Lower lobe of right lung (tissue), 2 donors: ENCODE data around the gene AP3S1. TPM values are rescaled to one million over a fixed set of nuclear protein-coding genes. Genes with fewer than 3 reads are reported as not detected.
"Not testable (repeated sequence)": the region's sequence is repeated elsewhere in the genome, so short reads cannot be mapped to it uniquely, and the experiment has no call there.

Experiments
- ATAC-seq, 2 donors: fragments of 200-7000 bp; cut with Tn5 transposase; one replicate each; pipeline ENCODE4 v1.9.1; 2020 to 2022; ENCODE audit warnings: mild to moderate bottlenecking in 2 of 2, moderate library complexity in 2 of 2
- DNase-seq: peaks from one replicate; pipeline ENCODE4 v3.0.0-alpha.2; 2020
- H3K27ac ChIP-seq: fragments of 200-600 bp; one replicate; pipeline ENCODE4 v1.8.0; 2022
- H3K27me3 ChIP-seq: fragments of 200-600 bp; one replicate; pipeline ENCODE4 v1.8.0; 2022; ENCODE audit warnings: low read depth
- H3K36me3 ChIP-seq: fragments of 200-600 bp; one replicate; pipeline ENCODE4 v1.8.0; 2022; ENCODE audit warnings: mild to moderate bottlenecking
- H3K4me1 ChIP-seq: fragments of 200-600 bp; one replicate; pipeline ENCODE4 v1.8.0; 2022
- H3K4me3 ChIP-seq: fragments of 200-600 bp; one replicate; pipeline ENCODE4 v1.8.0; 2022; ENCODE audit warnings: mild to moderate bottlenecking
- H3K9me3 ChIP-seq: fragments of 200-600 bp; one replicate; pipeline ENCODE4 v1.8.0; 2022
- CTCF ChIP-seq: fragments of 200-600 bp; IDR thresholded peaks from one replicate; pipeline ENCODE4 v1.8.0; 2022; ENCODE audit warnings: antibody characterized with exemption, mild to moderate bottlenecking
- intact Hi-C: fragments of 100-400 bp; cut with DNase I; formaldehyde crosslinking; loops from one replicate; pipeline ENCODE4 v1.11.0; 2022
- total RNA-seq: library from RNA; stranded (reverse); fragmentation: NEBNext Ultra II Directional; extraction: Animal tissue kit (Norgen Biotek cat#: 25700); gene quantifications from one replicate; pipeline ENCODE4 v1.2.1, GENCODE V29; 2021
- donor health status: DM: no; HTN: yes; CAD: no; lungs with severe emphysema.

Gene AP3S1
- total RNA-seq, 1 donor from 2014 or later: 69.4 TPM

GRCh38 chr5:115801152-115801551 is 40.6 kb upstream of the AP3S1 start:
- DNase-seq (no peak), ATAC-seq (no peak)
- Histone ChIP-seq H3K4me3 (no peak overlapping the region), H3K4me1 (no peaks in the 10 kb centered on the region), H3K27ac (no peak overlapping the region), H3K36me3 (no peaks in the 10 kb centered on the region), H3K9me3 (no peaks in the 10 kb centered on the region), H3K27me3 (no peaks in the 10 kb centered on the region)
- intact Hi-C loops: no loop called here
- TF ChIP-seq CTCF: no peak

GRCh38 chr5:115801984-115802383 is 39.8 kb upstream of the AP3S1 start:
- TF ChIP-seq CTCF: no peak
- Histone ChIP-seq H3K36me3 (no peaks in the 10 kb centered on the region), H3K27me3 (no peaks in the 10 kb centered on the region), H3K4me1 (no peaks in the 10 kb centered on the region), H3K9me3 (no peaks in the 10 kb centered on the region), H3K27ac (no peak overlapping the region), H3K4me3 (no peak overlapping the region)
- intact Hi-C loops: no loop called here
- ATAC-seq: no peak
- no peak for DNase-seq

DNA sequence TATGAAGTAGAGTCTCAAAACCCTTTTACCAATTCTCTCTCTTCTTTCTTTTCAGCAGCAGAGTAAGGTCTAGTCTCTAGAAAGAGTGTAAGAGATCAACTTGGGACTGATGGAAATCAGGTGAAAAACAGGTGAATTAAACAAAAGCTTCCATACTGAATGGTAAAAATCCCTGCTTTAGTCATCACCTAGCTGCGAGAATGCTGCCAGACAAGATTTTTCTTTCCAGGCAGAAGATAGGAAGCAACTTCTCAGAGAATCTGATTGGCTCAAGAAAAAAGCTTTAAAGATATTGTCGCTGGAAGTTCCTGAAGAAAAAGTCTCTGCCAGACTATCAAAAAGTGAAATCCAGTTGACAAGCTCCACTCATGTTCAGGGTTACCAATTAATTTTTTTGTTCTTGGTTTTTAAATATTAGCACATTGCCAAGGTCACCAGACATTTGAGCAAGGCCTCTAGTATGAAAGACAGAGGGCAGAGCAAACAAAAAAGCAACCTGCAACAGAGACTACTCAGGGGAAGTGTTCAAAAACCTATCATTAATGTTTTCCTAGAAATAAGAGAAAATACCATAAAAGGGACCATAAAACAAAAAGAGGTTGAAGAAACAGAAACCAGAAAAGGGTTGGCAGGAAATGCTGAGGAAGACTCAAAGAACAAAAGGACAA is 34.6 kb upstream of the AP3S1 start:
- H3K4me3 ChIP-seq: no peak overlapping the region
- no peak for DNase-seq
- H3K36me3 ChIP-seq: no peaks in the 10 kb centered on the region
- H3K4me1 ChIP-seq: no peaks in the 10 kb centered on the region
- ATAC-seq: no peak
- no peaks in the 10 kb centered on the region for H3K9me3 ChIP-seq
- intact Hi-C loops: no loop called here
- H3K27ac ChIP-seq: no peak overlapping the region
- no peak for TF ChIP-seq CTCF
- peaks cover 5% of the 10 kb centered on the region for H3K27me3 ChIP-seq

- Histone ChIP-seq H3K4me1 (no peaks in the 10 kb centered on the region), H3K9me3 (no peaks in the 10 kb centered on the region), H3K4me3 (no peak overlapping the region), H3K27me3 (peaks cover 10% of the 10 kb centered on the region), H3K27ac (no peak overlapping the region), H3K36me3 (no peaks in the 10 kb centered on the region)
- intact Hi-C loops: no loop called here
- no peak for TF ChIP-seq CTCF
- no peak for ATAC-seq
- DNase-seq: no peak
These were observed 34.1 kb upstream of the AP3S1 start for GRCh38 chr5:115807654-115808052.

DNA sequence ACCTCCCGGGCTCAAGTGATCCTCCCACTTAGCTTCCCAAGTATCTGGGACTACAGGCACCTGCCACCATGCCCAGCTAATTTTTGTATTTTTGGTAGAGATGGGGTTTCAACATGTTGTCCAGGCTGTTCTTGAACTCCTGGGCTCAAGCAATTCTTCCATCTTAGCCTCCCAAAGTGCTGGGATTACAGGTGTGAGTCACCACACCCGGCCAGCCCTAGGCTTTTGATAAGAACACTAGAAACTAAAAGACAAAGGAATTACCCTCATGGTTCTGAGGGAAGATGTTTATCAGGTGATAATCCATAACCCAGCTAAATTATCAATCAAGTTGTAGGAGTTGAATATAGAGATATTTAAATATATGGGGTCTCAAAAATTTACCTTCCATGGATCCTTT is 33.7 kb upstream of the AP3S1 start:
- ATAC-seq, H3K4me1 ChIP-seq, H3K27ac ChIP-seq, intact Hi-C loops, DNase-seq, H3K4me3 ChIP-seq, H3K36me3 ChIP-seq, H3K9me3 ChIP-seq: not testable (repeated sequence)
- H3K27me3 ChIP-seq: peaks cover 14% of the 10 kb centered on the region

DNA sequence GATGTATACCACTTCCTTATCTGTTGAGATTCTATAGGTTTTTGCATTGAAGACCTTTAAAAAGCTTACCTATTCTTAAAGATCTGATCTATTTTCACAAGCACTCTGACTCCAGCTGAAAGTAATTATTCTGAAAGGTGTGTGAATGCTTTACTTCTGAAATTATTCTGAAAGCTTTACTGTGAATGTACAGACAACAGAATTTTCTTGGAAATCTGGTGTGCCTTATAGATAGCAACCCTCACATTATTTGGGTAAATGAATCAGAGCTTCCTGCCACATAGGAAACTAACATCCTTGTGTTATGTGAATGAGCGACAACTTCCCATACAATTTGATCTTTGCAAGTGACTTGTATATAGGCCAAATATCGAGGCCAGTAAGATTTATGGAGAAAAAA is 31.8 kb upstream of the AP3S1 start:
- no peaks in the 10 kb centered on the region for H3K36me3 ChIP-seq
- ATAC-seq: no peak
- intact Hi-C loops: no loop called here

More for the DNA sequence above, 31.8 kb upstream of the AP3S1 start:
- no peaks in the 10 kb centered on the region for H3K4me1 ChIP-seq
- no peak overlapping the region for H3K27ac ChIP-seq
- no peak overlapping the region for H3K4me3 ChIP-seq
- no peaks in the 10 kb centered on the region for H3K9me3 ChIP-seq
- peaks cover 33% of the 10 kb centered on the region for H3K27me3 ChIP-seq
- no peak for TF ChIP-seq CTCF
- DNase-seq: no peak
